HEK293T (cell line): ENCODE data around the gene F13A1.

Source experiments
- ARNT ChIP-seq: fragments of 450-650 bp; IDR thresholded peaks from 2 replicates; pipeline ENCODE4 v1.6.1; 2017; ENCODE audit warnings: mild to moderate bottlenecking
- BHLHE40 ChIP-seq: fragments of 450-650 bp; IDR thresholded peaks from 2 replicates; pipeline ENCODE4 v1.6.1; 2016; ENCODE audit warnings: mild to moderate bottlenecking, moderate library complexity, borderline replicate concordance
- CTBP1 ChIP-seq: fragments of 450-650 bp; IDR thresholded peaks from 2 replicates; pipeline ENCODE4 v1.6.1; 2016; ENCODE audit warnings: borderline replicate concordance
- ELF4 ChIP-seq: fragments of 450-650 bp; IDR thresholded peaks from 2 replicates; pipeline ENCODE4 v1.6.1; 2017; ENCODE audit warnings: antibody characterized with exemption
- FOXA1 ChIP-seq: fragments of 450-650 bp; IDR thresholded peaks from 2 replicates; pipeline ENCODE4 v1.6.1; 2016; ENCODE audit warnings: mild to moderate bottlenecking
- FOXK2 ChIP-seq: fragments of 450-650 bp; IDR thresholded peaks from 2 replicates; pipeline ENCODE4 v1.6.1; 2016; ENCODE audit warnings: mild to moderate bottlenecking
- PKNOX1 ChIP-seq: fragments of 450-650 bp; IDR thresholded peaks from 2 replicates; pipeline ENCODE4 v1.6.1; 2016
- SP1 ChIP-seq: fragments of 450-650 bp; IDR thresholded peaks from 2 replicates; pipeline ENCODE4 v1.6.1; 2017
- TARDBP ChIP-seq: fragments of 450-650 bp; IDR thresholded peaks from 2 replicates; pipeline ENCODE4 v1.6.1; 2016
- ZNF384 ChIP-seq: fragments of 450-650 bp; IDR thresholded peaks from 2 replicates; pipeline ENCODE4 v1.6.1; 2016

- TF ChIP-seq ZNF384 = no peak
- no peak for TF ChIP-seq FOXK2
- TF ChIP-seq ARNT = no peak
- TF ChIP-seq BHLHE40 = no peak
- no peak for TF ChIP-seq SP1
- TF ChIP-seq PKNOX1 = no peak
- no peak for TF ChIP-seq ELF4
- TF ChIP-seq TARDBP = no peak
- TF ChIP-seq CTBP1 = no peak
- no peak for TF ChIP-seq FOXA1
These were observed 84.7 kb downstream of the F13A1 start for GRCh38 chr6:6235786-6236185.
